ENCODE data around the gene DCD. TPM values are rescaled to one million over a fixed set of nuclear protein-coding genes. Genes with fewer than 3 reads are reported as not detected.
"Not testable (repeated sequence)": the region's sequence is repeated elsewhere in the genome, so short reads cannot be mapped to it uniquely, and the experiment has no call there.

Gene DCD, protein sequence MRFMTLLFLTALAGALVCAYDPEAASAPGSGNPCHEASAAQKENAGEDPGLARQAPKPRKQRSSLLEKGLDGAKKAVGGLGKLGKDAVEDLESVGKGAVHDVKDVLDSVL
- polyA plus RNA-seq (ENCODE audit: insufficient read length in 10 of 10), result not detected
- long read RNA-seq, donor 1, result 0 reads
- long read RNA-seq, donor 2, result 0 reads
- long read RNA-seq, donor 3, result 0 reads
- long read RNA-seq, donor 4, result 0 reads
- long read RNA-seq, donor 5, result 0 reads
- long read RNA-seq, donor 6, result 0 reads
- long read RNA-seq, donor 7, result 0 reads
- long read RNA-seq, donor 8, result 0 reads
- long read RNA-seq, donor 9, result 0 reads

DNA sequence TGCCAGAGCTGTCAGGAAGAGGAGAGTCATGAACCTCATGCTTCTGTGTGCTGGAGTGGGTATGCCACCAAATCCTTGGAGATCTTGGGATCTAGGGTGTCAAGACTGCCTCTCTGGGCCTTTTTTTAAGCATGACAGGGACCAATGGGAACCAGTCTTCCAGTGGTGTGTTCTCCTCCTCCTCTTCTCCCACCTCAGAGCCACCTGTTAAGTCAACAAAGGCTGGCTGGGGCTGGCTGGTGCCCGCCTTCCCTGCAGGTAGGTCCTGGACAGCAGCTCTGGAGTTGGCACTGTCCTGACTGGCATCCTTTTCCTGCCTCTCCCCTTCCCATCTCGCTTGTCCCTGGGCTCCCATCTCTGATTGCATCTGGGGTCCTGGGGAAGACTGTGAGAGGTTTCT, at the start of gene DCD:
TSS of gene DCD (minus strand) at position 101 of the 400 bp plus-strand sequence. CDS start at position 39, 62 bp downstream.
- DNase-seq, result no peak

DNA sequence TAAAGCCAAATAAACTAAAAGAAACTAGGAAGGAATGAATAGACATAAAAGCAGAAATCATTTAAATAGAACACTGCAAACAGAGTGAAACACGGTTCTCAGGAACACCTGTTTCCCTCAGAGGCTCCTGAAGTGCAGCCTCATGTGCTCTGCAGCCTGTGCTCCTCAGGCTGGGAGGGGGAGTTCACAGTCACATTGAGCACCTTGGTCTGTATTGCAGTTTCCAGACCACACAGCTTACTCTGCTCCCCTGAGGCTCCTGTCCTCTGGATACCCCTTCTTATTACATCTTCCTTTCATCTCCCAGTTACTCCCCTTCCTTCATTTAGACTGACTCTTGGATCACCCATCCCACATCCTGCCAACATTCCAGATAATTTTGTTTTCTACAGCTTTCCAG, 49.7 kb upstream of the DCD start:
- peak; percentile 12 to 70 (median 28) for DNase-seq

DNA sequence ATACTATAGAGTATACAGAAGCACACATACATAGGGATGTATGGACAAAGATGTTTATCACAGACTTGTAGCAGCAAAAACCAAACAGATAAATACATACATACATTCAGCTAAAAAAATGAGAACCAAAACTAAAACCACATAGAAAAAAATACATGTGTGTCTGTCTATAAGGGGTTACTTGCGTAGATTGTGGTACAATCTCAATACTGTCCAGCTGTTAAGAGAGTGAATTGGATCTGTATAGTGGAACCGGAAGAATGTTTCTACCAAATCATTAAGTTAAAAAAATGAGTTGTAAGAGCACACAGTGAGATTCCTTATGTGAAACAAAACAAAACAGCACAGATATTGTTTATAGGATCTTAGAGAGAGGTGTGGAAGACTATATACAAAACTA, 44.2 kb upstream of the DCD start:
- DNase-seq, result no peak

DNA sequence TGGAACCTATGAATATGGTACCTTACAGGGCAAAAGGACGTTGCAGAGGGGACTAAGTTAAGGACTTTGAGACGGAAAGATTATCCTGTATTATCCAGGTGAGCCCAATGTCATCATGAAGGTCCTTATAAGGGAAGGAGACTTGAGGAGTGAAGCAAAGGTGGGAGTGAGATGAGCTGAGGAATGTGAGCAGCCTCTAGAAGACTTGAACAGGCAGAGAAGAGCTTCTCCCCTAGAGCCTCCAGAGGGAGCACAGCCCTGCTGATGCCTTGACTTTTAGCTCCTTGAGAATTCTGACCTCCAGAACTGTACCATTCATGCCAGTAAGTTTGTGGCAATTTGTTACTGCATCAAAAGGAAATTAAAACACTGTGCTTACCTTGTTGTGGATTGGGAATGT, 41.8 kb upstream of the DCD start:
- DNase-seq, result no peak

DNA sequence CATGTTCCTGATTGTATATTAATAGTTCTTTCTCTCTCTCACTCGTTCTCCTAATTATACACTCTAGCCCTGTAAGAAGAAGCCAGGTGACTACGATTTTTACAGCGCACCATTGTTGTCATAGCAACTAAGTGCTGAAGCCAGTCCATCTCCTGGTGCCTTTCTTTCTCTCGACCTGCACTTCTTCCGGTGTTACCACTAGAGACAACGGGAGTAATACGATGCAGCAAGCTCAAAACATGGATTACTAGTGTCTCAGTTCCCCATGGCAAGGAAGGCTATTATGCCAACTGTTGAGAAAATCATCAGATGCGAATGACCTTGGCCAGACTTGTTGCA, 40.8 kb upstream of the DCD start:
- DNase-seq, result no peak

DNA sequence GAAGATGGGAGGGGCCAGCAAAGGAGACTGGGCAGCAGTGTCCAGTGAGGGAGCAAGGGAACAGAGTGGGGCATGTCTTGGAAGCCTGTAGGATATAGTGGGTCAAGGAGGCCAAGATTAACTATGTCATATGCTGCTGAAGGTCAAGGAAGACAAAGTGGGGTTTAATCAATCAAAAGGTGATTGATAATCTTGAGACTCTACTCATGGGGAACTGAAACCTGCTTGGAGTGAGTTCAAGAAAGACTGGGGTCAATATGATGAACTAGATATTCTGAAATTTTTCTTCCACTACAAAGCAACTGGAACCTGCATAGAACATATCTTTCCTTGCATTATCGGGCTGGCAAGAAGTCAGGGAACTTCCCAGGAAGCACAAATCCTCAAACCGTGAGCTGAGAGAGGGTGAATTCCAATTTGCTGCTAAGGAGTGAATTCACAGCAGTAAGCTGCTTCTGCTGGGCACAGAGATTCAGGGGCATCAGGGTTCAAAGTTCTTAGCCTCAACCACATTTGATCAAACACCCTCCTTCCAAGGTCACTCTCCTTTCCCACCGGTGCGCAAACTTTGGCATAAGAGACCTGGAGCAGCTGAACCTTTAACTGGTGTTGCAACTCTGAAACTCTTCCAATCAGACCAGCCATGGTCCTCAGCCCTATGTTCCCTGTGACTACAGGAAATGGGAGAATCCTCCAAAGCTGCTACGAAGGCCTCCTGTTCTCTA, 40.3 kb upstream of the DCD start:
- no peak for DNase-seq

DNA sequence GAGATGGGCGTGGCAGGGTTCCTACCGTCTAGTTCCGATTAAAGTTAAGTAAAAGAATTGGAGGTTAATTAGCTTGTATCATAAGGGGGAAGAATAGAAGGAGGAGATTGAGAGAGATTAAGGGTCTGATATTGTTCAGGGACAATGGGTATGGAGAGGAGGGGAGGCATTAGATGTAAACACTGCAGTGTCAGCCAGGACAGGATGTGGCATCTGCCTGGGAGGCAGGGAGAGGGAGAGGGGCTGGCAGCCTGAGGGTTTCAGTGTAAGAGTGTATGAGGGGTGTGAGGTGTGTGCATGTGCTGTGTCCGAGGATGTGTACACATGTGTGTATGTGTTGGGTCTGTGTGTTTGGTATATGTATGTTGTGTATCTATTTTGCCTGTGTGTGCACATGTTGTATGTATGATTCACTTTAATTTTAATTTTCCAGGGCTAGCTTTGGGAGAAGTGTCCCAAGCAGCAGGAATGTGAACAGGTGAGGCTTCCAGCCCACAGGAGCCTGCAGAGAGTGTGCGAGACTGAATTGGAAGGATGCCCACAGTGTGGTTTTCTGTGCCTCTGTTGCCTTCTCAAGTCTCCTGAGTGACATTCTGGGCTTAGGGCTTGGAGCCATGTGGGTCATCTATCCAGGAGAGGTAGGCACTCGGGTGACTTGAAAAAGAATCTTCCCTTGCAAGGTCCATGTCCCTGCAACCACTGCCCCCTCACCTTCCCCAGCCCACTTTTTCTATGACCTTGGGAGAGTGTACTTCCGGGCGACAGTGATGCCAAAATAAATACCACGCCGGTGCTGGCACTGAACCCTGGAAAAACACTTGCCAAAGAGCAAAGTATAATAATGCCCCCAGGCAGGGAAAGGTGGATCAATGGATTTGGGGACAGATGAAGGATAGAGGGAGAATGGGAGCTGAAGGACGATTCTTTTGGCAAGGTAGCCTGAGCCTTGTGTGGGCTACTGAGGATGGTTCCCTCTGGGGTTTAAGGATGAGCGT, 36.8 kb upstream of the DCD start:
- no peak for DNase-seq

DNA sequence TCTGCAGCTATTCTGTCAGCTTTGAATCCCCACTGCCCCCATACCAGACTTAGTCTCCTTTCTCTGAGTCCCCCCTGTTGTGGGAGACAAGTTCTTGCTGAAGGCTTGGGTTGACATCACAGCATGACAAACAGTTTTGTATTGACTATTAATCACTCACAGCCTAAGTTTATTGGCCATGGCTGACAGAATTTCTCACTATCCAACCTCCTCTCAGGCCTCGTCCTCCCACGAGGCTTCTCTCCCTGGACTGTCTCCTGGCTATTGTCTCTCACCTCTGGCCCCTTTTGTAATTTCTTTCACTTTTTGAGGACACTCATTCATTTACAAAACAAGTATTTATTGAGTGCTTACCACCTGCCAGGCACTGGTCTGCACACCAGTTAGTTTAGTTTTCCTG, 35.2 kb upstream of the DCD start:
- no peak for DNase-seq

DNA sequence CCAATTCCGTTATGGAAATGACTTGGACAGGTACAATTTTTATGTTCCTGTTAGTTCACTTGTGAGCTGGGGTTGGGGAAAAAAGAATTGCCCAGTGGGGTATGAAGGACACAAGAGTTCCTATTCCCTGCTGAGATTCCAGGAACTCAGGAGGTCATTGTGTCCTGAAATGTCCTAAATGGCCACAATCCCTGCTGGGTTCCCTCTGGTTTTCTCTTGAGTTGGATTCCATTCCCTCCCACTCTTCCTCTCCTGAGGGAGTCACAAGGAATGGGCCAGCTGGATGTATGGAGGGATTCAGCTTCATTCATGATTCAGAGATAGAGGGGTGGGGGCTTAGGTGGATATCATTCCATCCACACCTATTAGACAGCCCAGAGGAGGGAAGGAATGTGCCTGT, 34.5 kb upstream of the DCD start:
- no peak for DNase-seq

DNA sequence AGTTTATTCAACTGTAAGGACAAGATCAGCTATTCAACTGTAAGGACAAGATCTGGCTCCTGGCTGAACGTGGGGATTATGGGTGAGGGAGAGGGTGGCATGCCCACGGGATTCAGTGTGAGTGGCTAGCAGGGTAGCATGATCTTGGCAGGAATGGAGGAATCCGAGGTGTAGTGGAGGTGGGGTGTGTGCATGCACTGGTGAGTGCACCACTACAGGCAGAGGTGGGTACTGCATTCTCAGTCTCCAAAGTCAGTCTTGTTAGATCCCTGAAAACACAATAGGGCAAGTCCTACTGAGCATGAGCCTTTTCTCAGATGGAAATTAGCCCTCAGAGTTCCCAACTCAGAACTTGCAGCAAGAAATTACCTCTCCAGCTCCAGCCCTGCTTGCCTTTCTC, 32.2 kb upstream of the DCD start:
- no peak for DNase-seq

DNA sequence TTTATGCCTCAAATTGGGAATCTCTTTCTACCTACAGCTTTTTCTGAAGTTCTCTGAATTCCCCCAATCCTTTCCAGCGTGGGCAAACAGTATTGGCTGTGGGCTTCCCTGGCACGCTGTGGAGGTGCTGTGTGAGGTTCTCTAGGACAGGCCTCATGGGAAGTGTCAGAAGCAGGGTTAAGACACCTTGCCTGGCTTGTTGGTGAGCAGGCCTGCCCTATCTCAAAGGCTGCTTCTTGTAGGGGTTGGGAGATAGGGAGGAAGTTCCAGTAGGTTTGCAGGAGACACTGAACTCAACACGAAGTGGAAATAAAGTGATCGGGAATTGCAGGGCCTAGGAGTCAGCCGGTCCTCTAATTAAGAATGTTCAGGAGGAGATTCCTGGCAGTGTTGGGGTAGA, 30.0 kb upstream of the DCD start:
- no peak for DNase-seq

DNA sequence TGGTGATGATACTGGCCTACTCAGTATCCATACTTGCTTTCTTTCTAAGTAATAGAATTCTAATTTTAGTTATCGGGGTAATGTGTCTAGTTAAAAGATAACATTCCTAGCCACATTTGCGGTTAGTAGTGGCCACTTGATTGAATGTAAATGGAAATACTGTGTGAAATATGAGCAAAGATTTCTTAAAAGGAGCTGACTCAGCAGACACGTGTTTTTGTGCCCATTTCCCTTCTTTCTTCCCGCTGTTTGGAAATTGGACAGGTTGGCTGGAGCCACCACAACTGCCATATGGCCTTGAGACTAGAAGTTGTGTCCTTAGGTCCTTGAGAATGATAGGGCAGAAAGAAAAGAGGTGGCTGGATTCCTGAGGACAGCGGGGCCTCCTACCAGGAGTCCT, 19.8 kb upstream of the DCD start:
- DNase-seq, result no peak

DNA sequence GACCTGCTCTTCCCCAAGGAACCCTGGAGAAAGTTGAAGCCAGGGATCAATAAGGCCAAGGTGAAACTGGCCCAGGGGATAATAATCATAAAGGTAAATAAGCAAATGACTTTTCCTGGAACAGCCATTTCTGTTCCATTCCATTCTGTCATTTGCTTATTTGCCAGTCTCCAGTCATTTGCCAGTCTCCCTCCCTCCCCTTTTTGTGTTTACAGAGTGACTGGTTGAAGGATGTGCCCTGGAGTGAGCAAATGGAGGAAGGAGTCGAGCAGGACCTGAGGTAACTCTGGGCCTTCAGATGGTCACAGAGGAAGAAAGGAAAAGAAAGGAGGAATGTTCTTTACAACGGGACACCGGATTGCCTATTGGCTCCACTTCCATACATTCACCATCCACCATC, 17.8 kb upstream of the DCD start:
- DNase-seq, result no peak

DNA sequence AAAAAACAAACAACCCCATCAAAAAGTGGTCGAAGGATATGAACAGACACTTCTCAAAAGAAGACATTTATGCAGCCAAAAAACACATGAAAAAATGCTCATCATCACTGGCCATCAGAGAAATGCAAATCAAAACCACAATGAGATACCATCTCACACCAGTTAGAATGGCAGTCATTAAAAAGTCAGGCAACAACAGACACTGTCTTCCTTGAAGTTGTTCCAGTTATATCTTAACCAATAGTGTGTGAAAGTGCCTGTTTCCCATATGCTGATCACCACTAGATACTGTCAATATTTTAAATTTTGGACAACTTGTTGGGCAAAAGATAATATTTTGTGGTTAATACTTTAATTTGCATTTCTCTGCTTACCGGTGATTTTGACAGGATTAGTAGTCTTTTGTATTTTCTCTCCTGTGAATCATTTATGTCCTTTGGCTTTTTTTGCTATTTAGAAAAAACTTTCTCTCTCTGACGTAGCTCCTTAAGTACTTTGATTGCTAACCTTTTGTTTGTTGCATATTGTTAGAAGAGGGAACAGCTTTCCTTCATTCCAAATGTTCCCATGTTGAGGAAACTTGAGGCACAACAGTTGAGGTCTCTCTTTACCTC, 17.0 kb upstream of the DCD start:
- not testable (repeated sequence) for DNase-seq

DNA sequence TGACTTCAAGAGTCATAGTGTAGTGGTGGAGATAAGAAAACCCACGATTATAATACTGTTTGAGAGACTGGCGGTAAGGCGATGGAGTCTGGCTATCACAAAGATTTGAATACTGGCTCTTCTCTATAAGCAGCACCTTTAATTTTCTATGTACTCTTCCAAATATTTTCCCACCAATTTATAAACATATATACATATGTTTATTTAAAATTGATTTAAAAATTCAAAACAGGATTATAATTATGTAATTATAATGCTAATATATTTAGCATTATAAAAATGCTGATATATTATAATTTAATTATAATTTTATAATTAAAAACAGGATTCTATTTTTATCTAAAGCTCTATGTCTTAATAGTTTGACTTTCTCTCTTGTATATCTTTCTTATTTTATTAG, 15.4 kb upstream of the DCD start:
- DNase-seq, result no peak

DNA sequence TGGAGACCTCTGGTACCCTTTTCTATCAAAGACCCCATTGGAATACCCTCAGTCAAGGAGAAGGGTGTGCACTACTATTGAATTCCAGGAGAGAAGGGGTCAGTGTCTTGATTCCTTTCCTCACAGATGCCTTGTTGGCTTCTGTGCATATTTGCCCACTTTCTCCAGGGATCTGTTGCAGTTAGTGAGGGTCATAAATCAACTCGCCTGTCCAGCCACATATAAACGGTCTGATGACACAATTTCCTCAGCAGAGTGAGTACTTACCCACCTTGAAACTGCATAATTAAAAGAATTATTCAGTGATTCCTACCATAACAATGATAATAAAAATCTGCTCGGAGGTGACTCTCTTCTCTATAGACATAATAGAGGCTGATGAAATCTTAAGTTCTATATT, 13.9 kb upstream of the DCD start:
- DNase-seq, result no peak

DNA sequence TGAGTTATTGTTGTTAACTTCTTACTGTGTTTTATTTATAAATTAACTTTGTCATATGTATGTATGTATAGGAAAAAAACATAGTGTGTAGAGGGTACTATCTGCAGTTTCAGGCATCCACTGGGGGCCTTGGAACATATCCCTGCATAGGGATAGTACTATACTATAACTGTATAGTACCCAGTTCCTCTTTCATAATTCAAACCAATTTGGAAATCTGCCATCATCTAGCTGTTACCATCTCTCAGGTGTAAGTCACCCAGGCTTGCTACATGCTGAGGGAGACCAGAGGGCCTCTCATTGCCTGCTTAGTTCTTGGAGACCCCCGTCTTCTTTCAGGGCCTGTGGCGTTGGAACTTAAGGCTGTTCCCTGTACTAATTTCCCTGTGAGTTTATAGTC, 12.9 kb upstream of the DCD start:
- no peak for DNase-seq

DNA sequence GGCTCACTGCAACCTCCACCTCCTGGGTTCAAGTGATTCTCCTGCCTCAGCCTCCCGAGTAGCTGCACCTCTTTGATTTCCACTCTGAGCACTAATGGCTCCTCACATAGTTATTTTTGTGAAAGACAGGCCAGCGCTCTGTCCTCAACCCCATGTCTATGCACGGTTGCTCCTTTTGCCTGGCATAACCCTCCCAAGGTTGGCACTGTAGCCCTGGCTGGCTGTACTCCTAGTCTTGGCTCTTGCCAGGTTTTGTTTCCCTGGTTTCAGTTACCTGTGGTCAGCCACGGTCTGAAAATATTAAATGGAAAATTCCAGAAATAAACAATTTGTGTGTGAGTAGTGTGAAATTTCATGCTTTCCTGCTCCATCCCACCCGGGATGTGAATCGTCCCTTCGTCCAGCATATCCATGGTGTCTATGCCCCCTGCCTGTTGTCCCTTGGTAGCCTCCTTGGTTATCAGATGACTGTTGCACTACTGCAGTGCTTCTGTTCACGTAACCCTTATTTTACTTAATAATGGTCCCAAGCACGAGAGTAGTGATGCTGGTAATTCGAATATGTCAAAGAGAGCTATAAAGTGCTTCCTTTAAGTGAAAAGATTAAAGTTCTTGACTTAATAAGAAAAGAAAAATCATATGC, 12.3 kb upstream of the DCD start:
- no peak for DNase-seq

DNA sequence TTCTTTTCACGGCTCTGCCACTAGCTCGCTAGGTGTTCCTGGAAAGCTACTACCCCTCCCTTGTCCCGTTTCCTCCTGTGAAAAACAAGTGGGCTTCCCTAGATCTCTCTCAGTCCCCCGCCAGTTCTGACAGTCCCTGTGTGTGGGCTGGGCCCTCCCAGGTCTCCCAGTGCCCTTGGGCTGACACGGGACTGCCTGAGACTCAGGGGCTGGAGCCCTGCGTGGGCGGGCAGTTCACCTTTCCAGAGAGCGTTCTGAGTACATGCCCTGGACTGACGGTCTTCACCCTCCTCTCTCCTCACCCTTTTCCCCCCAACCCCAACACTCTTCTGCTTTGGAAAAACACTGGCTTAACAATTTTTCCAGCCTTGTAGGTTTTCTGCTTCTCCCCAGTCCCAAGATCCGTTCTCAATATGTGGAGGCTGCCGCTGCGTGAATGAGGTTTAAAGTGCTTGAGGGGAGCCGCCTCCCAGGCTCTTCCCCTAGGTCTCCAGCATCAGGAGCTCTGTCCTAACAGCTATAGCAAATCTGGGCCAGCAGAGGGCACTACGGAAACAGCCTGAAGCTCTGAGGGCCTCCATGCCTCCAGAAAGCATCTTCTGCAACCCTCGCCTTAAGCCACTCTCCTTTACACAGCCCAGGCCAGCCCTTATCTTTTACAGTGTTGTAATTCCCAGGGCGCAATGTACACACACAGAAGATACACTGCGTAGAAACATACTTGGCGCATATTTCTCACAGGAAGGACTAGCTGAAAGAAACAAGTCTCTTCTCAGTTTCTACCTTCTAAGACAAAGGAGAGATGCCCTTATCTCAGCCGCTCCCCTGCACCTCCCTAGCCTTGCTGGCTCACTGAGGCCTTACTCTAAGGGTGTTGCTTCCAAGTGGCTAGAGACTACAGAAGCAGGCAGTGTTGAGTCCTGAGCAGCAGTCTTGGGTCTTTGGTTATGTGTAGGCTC, 10.4 kb upstream of the DCD start:
- peak in 2 of 3 donors; percentile 3 to 12 for DNase-seq

DNA sequence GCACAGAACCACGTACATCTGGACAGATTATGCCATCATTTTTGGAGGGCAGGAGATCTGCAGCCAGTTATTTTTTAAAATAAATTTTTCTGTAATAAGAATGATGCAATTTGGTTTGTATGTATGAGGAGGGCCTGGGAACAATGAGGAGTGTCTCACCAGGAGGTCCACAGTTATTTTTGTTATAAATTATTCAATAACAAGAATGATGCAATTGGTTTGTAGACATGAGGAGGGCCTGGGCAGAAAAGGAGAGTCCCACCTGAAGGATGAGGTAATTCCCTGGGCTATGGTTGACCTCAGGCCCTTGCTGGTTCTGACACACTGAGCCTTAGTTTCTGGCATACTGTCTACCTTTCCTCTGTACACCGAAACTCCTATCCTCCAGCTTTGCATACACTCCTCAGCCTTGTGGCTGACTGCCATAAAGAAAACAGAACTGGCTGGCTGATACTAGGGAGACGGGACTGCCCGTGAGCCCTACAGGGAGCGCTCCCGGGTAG, 9.0 kb upstream of the DCD start:
- DNase-seq, result no peak

Measured in muscle of back (tissue), 13 donors.